ENCODE results near the gene UBTF.

The UBTF gene

DNA sequence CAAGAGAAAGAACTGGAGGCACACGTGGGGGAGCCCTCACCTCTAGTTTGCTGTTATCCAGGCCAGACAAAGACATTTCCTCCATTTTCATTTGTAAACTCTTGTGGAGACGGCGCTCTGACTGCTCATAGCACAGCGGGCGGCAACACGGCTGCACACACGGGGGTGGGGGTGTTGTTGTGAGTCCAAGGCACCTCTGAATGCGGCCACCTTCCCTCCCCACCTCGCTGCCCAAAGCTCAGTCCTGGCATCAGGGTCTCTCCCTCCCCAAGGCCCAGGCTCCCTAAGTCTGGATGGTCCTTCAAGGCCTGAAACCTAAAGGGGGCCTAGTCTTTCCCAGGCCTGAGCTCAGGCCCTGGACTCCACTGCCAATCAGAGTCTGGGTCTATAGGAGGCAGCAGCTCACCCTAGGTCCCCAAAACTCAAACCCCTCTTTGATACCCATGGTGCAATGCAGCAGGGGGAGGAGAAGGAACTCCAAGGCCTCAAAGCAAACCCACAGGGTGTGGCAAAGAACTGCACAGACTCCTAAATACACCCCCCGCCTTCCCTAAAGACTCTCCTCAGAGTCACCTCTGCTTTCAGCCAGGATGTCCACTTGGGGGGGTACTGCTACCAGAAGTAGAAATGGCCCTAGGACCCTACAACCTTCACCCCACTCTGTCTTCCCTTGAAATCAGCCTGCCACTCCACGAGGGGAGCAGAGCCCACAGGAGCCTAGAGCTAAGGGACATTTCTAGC is 21.3 kb downstream of the UBTF start (continued):
- no peak for TF ChIP-seq TCF4 (CRISPR knock-in tag; IDR thresholded peaks at IDR 0.05; ENCODE audit: borderline replicate concordance)
- no peak for TF ChIP-seq TOX (CRISPR knock-in tag; IDR thresholded peaks at IDR 0.05; ENCODE audit: borderline replicate concordance)
- no peak for TF ChIP-seq ZFP3 (CRISPR knock-in tag; IDR thresholded peaks at IDR 0.05)
- no peak for TF ChIP-seq RARB (CRISPR knock-in tag; IDR thresholded peaks at IDR 0.05)
- TF ChIP-seq CREB5 (CRISPR knock-in tag; IDR thresholded peaks at IDR 0.05; ENCODE audit: low read depth), result no peak
- TF ChIP-seq BACH2 (CRISPR knock-in tag; IDR thresholded peaks at IDR 0.05; ENCODE audit: borderline replicate concordance), result no peak
- TF ChIP-seq PPARA (CRISPR knock-in tag; IDR thresholded peaks at IDR 0.05; ENCODE audit: borderline replicate concordance), result no peak
- no peak for TF ChIP-seq OSR1 (CRISPR knock-in tag; IDR thresholded peaks at IDR 0.05)

- no peak for ATAC-seq
- TF ChIP-seq CSDC2 (CRISPR knock-in tag; IDR thresholded peaks at IDR 0.05), result no peak
- no peak for TF ChIP-seq POU6F1 (CRISPR knock-in tag; IDR thresholded peaks at IDR 0.05; ENCODE audit: borderline replicate concordance, low read depth)
- TF ChIP-seq ESRRG (CRISPR knock-in tag; IDR thresholded peaks at IDR 0.05), result no peak
- no peak for TF ChIP-seq ARNTL (CRISPR knock-in tag; IDR thresholded peaks at IDR 0.05; ENCODE audit: borderline replicate concordance, low read depth)
- no peak for TF ChIP-seq SNAI2 (CRISPR knock-in tag; IDR thresholded peaks at IDR 0.05)
- TF ChIP-seq, protein P1, sequence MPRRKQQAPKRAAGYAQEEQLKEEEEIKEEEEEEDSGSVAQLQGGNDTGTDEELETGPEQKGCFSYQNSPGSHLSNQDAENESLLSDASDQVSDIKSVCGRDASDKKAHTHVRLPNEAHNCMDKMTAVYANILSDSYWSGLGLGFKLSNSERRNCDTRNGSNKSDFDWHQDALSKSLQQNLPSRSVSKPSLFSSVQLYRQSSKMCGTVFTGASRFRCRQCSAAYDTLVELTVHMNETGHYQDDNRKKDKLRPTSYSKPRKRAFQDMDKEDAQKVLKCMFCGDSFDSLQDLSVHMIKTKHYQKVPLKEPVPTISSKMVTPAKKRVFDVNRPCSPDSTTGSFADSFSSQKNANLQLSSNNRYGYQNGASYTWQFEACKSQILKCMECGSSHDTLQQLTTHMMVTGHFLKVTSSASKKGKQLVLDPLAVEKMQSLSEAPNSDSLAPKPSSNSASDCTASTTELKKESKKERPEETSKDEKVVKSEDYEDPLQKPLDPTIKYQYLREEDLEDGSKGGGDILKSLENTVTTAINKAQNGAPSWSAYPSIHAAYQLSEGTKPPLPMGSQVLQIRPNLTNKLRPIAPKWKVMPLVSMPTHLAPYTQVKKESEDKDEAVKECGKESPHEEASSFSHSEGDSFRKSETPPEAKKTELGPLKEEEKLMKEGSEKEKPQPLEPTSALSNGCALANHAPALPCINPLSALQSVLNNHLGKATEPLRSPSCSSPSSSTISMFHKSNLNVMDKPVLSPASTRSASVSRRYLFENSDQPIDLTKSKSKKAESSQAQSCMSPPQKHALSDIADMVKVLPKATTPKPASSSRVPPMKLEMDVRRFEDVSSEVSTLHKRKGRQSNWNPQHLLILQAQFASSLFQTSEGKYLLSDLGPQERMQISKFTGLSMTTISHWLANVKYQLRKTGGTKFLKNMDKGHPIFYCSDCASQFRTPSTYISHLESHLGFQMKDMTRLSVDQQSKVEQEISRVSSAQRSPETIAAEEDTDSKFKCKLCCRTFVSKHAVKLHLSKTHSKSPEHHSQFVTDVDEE (CRISPR knock-in tag; IDR thresholded peaks at IDR 0.05), result no peak
- no peak for TF ChIP-seq BACH2 (CRISPR knock-in tag; IDR thresholded peaks at IDR 0.05; ENCODE audit: borderline replicate concordance)
- no peak for TF ChIP-seq ZNF70 (CRISPR knock-in tag; IDR thresholded peaks at IDR 0.05)
Observed at GRCh38 chr17:44197107-44197506, 22.4 kb downstream of the UBTF start.

DNA sequence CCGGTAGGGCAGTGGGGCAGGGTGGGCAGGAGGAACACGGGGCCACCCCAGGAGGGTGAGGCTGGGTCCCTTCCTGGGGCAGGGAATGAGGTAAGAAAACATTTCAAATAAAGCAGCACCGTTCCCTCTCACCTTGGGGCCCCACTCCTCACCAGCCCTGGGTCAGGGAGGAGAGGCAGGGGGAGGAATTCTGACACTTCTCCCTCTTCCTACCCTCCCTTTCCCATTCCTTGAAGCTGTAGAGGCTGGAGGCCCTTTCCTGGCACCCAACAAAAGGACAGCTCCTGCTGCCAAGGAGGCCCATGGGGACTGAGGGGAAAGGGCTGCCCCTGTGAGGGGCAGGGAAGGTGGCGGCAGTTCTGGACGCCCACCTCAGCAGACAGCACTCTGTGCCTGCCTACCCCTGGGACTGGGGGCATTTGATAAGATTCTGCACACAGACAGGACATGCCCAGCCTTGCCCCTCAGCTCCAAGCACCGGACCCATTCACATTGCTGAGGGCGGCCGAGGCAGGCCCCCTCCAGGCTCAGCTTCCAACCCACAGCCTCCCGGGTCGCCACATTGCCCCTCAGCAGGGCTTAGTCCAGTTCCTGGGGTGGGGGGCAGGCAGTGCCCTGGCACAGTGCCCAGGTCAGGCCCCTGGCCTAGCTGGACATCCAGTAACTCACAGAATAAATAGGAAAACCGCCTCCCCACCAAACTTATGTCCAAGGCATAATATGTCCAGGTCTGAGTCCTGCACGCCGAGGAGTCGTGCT is 26.0 kb downstream of the UBTF start:
- ATAC-seq, result no peak; the same call in 2 of the 3 replicates
- TF ChIP-seq CREB5 (CRISPR knock-in tag; IDR thresholded peaks at IDR 0.05; ENCODE audit: low read depth) (no peak), PPARA (CRISPR knock-in tag; IDR thresholded peaks at IDR 0.05; ENCODE audit: borderline replicate concordance) (no peak), ZFP3 (CRISPR knock-in tag; IDR thresholded peaks at IDR 0.05) (no peak), ESRRG (CRISPR knock-in tag; IDR thresholded peaks at IDR 0.05) (no peak), ZNF8 (CRISPR knock-in tag; IDR thresholded peaks at IDR 0.05) (no peak), ZNF70 (CRISPR knock-in tag; IDR thresholded peaks at IDR 0.05) (no peak), CSRNP3 (CRISPR knock-in tag; IDR thresholded peaks at IDR 0.05) (no peak), ISL1 (CRISPR knock-in tag; IDR thresholded peaks at IDR 0.05) (no peak), ZFP30 (CRISPR knock-in tag; IDR thresholded peaks at IDR 0.05) (no peak), TCF4 (CRISPR knock-in tag; IDR thresholded peaks at IDR 0.05; ENCODE audit: borderline replicate concordance) (no peak), ARNTL (CRISPR knock-in tag; IDR thresholded peaks at IDR 0.05; ENCODE audit: borderline replicate concordance, low read depth) (no peak)

Data from SK-N-SH treated with all-trans-retinoic acid at 6 μM for 48 hours (cell line).